Measurements from ENCODE around the gene RRAS2.

GRCh38 chr11:14308114-14308896 lies 50.7 kb downstream of the RRAS2 start:
- TF ChIP-seq FOXA1 (IDR thresholded peaks at IDR 0.05; ENCODE audit: borderline replicate concordance) = no peak
- no peak for TF ChIP-seq ZC3H11A (IDR thresholded peaks at IDR 0.05; ENCODE audit: low read depth, low read length)
- no peak for TF ChIP-seq NRF1 (conservative IDR thresholded peaks at IDR 0.05 in 1 of 2, IDR thresholded peaks at IDR 0.05 in 1 of 2)
- TF ChIP-seq ZNF512 (tag; IDR thresholded peaks at IDR 0.05) = no peak
- TF ChIP-seq, protein P1, sequence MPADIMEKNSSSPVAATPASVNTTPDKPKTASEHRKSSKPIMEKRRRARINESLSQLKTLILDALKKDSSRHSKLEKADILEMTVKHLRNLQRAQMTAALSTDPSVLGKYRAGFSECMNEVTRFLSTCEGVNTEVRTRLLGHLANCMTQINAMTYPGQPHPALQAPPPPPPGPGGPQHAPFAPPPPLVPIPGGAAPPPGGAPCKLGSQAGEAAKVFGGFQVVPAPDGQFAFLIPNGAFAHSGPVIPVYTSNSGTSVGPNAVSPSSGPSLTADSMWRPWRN (IDR thresholded peaks at IDR 0.05; ENCODE audit: low read depth) = no peak
- no peak for TF ChIP-seq NR3C1 (CRISPR knock-in tag; IDR thresholded peaks at IDR 0.05)
- no peak for TF ChIP-seq REST (IDR thresholded peaks at IDR 0.05; ENCODE audit: borderline replicate concordance)
- TF ChIP-seq REST (CRISPR knock-in tag; IDR thresholded peaks at IDR 0.05; ENCODE audit: low read depth) = no peak
- no peak for TF ChIP-seq CHCHD3 (CRISPR knock-in tag; IDR thresholded peaks at IDR 0.05)
- TF ChIP-seq, protein P2, sequence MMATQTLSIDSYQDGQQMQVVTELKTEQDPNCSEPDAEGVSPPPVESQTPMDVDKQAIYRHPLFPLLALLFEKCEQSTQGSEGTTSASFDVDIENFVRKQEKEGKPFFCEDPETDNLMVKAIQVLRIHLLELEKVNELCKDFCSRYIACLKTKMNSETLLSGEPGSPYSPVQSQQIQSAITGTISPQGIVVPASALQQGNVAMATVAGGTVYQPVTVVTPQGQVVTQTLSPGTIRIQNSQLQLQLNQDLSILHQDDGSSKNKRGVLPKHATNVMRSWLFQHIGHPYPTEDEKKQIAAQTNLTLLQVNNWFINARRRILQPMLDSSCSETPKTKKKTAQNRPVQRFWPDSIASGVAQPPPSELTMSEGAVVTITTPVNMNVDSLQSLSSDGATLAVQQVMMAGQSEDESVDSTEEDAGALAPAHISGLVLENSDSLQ (IDR thresholded peaks at IDR 0.05) = no peak
